ENCODE measurements around the gene TPST2.

Gene TPST2

DNA sequence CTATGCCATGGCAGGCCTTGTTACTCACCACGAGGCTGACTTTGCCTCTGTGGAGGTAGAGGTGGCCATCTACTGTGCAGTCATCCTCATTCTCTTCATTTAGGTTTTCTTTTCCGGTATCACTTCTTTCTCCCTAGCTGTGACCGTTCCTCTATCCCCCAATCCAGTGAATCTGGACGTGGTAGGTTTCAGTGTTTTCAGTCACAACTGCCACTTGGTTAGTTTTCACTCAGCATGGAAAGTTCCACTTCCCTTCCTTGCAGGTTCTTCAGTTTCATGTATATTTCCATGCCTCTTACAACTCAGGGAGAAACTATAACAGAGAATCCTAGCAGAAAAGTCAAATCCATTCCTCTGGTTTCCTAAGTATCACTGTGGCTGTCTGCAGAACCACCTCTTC is 108.2 kb downstream of the TPST2 start:
- H3K27ac ChIP-seq: peak overlapping the region; percentile 76
- DNase-seq (ENCODE audit: low read depth, low spot score): no peak

DNA sequence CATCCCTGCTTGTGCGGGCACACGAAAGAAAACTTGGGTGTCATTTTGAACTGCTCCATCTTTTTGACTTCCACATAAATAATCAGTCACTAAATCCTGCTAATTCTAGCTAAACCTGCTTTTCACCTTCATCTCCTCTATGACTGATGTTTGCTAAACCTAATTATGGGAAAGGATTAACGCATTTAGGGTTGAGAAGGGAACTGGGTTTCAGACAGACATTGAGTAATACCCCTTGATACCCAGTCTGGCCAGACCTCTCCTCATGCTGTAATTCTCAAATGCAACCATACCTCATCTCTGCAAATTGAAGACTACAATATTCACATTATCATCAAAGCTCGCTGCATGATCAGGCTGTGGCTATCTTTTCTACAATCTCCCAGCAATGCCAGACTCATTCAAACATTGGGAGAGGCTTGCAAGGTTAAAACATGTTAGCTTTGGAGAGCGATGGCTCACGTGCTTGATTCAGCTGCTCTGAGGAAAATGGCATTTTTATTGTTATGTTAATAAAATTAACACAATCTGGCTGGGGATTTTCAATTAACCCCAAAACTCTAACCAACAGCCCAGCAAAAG is 108.7 kb downstream of the TPST2 start:
- DNase-seq (ENCODE audit: low read depth, low spot score): no peak
- peak overlapping the region; percentile 76 for H3K27ac ChIP-seq

GRCh38 chr22:26480611-26480932 is 109.4 kb downstream of the TPST2 start:
- H3K27ac ChIP-seq: peak overlapping the region; percentile 76
- no peak for DNase-seq (ENCODE audit: low read depth, low spot score)

DNA sequence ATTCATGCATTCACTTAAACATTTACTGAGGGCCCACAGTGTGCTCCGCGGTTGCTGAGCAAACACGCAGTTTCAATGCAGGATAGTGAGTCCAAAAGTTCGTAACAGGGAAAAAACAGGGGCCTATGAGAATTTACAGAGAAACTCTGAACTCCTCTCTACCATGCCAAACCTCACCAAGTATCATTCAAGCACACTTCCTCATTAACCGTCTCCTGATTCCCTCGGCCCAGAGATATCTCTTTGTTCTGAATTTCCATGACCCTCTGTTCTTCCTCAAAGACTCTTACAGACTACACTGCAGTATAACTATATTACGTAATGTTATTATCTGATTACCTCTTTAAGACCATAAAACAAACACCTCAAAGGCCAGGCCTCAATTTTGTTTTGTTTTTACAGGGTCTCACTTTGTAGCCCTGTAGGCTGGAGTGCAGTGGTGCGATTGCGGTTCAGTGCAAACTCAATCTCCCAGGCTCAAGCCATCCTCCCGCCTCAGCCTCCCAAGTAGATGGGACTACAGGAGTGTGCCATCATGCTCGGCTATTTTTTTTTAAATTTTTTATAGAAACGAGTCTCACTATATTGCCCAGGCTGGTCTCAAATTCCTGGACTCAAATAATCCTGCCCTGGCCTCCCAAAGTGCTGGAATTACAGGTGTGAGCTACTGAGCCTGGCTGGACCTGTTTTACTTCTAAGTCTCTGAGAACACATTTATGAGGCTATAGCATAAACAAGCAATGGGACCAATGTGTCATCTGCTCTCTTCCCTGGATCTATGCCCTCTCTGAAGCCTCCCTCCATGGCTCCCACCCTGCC is 109.9 kb downstream of the TPST2 start:
- peak overlapping the region; percentile 76 for H3K27ac ChIP-seq
- DNase-seq (ENCODE audit: low read depth, low spot score): no peak

GRCh38 chr22:26479043-26479791 is 110.7 kb downstream of the TPST2 start:
- H3K27ac ChIP-seq: peak overlapping the region; percentile 76
- DNase-seq (ENCODE audit: low read depth, low spot score): no peak

DNA sequence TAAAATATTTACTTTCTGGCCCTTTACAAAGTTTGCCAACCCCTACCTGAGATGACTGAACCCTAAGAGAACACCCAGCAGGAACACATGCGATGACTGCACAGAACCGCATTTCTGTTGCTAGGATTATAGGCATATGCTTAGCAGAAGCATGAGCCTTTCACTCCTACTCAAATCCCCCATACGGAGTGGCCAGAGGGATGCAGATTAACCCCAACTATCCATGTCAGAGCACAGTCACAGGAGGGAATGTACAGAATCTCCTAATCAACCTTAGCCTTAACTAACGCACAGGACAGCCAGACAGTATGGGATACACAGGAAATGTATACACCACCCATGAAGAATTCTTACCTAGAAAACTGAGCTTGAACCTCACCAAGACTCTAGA is 112.6 kb downstream of the TPST2 start:
- no peak for DNase-seq (ENCODE audit: low read depth, low spot score)
- H3K27ac ChIP-seq: no peak overlapping the region

DNA sequence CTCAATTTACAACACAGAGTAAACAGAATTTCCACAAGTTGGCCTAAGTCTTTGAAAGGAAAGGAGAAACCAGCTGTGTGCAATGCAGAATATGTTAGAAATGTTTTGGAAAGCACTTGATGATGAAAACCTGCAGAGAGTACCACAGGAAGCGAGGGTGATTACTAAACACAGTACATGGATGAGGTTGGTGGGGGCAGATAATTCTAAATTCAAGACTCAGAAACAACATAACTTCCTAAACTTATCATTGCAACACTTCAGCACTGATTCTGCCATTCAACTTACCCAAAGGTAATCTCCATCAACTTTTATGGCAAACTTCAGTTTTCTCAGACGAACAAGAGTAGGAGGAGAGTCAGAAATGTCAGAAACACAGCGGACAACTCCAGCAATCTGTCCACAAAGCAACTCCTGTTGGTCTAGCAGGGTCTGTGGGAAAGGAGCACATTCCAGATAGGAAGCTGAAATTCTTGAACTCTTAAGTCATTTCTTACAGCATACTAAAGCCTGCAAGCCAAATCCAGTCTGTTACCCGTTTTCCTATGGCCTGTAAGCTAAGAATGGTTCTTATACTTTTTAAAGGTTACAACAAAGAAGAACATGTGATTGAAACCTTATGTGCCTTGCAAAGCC is 113.1 kb downstream of the TPST2 start:
- DNase-seq (ENCODE audit: low read depth, low spot score): no peak
- no peak overlapping the region for H3K27ac ChIP-seq

GRCh38 chr22:26474682-26475081 is 115.2 kb downstream of the TPST2 start:
- peak overlapping the region; percentile 31 for H3K27ac ChIP-seq
- DNase-seq (ENCODE audit: low read depth, low spot score): no peak

Data from epithelial cell of prostate (primary cell).